SIG-M5 treated with dmso at 0.1 percent for 504 hours (cell line): ENCODE measurements around the gene C19orf12.
"Not testable (repeated sequence)": the region's sequence is repeated elsewhere in the genome, so short reads cannot be mapped to it uniquely, and the experiment has no call there.

Experiments used
- DNase-seq: peaks from one replicate; lab custom pipeline; 2025; ENCODE audit not compliant: unreplicated experiment; lab: John Stamatoyannopoulos, UW

C19orf12 gene

DNA sequence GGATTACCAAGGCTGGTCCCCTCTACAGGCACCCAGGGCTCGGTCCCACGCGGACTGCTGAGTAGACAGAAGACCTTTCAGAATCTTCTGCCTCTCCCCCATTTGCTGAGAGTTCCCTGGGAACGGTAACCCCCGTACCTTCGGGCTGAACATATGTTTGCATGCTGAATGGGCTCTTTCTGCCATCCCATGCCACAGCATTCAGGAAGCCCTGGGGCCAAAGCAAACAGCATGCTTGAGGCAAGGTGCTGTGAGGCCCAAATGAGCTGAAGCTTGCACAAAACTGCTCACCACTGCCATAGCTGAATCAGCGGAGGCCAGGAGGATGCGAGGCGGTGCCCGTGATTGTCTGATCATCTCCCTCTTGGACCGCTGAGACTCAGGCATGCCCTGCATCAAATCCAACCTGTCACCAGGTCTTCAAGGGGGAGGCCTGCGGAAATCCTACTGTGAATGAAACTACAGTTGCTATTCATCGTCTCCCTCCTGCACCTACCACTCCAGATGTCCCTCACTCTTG, 16.3 kb upstream of the C19orf12 start:
- DNase-seq: no peak

DNA sequence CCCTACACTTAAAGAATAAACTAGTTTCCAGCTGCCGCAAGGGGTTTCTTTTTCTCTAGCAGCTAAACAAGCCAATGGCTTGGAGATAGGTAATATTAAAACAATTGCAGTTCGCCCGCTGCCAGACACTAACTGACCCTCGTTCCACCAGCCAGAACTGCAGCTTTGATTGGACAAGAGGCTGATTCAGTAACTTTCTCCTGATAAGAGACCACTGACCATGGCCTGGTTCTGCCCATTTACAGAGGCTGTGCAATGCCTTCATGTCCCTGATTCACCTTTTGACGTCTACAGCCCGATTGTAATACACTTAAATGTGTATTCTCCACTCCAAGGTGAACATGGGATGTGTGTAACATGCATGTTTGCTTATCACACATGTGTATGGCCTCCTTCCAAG, 12.8 kb upstream of the C19orf12 start:
- DNase-seq: no peak

DNA sequence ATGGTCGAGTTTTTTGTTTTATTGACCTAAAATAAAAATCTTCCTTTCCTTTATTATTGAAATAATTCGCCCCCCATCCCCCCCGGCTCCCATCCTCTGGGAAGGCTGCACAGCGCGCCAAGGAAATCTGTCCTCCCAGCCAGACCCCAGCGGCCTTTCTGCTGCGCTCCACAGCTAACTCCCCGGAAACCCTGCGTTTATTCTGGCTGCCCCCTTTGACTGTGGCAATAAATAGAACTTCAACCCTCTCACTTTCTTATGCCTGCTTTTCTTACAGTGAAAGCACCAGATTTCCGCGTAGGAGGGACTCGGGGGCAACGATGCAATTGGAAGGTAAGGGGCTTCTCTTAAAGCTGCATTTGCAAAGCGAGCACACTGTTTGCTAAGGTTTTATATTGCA, 9.7 kb upstream of the C19orf12 start:
- no peak for DNase-seq

DNA sequence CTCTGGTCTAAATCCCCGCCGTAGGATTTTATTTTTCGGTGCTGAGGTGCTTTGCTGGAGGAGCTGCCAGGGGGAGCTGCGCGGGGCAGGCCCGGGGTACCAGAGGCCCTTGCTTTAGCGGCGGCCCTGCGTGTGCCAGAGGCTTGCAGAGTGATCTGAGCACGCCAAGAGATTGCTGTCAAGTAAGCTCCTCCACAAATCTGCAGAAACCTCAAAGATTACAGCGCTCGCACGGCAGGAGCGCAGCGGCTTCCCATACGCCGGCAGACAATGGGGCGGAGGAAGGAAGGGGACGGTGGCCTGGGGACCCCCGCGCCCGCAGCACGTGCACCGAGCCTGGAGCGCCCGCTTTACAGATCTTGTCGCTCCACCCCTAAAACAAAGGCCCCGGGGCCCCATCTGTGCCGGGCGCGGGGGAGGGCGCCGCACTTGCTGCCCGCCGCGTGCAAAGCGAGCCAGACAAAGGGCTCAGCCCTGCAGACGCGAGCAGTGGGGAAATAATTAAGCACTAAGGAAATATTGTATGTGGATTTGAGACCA, 9.1 kb upstream of the C19orf12 start:
- no peak for DNase-seq

DNA sequence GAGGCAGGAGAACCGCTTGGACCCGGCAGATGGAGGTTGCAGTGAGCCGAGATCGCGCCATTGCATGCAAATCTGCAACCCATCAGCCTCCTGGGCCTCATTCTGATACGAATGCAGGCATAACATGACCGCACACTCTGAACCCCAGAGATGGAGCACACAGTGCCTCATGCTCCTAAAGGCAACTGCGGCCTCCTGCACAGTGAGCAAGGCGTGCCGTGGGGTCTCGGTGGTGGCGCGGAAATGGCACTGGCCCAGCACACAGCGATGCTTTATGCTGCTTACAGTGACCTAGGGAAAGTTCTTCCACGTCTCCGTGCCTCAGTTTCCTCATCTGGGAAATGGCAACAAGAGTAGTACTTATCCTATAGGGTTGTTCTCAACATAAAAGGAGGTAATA, 2.0 kb upstream of the C19orf12 start:
- DNase-seq: no peak

DNA sequence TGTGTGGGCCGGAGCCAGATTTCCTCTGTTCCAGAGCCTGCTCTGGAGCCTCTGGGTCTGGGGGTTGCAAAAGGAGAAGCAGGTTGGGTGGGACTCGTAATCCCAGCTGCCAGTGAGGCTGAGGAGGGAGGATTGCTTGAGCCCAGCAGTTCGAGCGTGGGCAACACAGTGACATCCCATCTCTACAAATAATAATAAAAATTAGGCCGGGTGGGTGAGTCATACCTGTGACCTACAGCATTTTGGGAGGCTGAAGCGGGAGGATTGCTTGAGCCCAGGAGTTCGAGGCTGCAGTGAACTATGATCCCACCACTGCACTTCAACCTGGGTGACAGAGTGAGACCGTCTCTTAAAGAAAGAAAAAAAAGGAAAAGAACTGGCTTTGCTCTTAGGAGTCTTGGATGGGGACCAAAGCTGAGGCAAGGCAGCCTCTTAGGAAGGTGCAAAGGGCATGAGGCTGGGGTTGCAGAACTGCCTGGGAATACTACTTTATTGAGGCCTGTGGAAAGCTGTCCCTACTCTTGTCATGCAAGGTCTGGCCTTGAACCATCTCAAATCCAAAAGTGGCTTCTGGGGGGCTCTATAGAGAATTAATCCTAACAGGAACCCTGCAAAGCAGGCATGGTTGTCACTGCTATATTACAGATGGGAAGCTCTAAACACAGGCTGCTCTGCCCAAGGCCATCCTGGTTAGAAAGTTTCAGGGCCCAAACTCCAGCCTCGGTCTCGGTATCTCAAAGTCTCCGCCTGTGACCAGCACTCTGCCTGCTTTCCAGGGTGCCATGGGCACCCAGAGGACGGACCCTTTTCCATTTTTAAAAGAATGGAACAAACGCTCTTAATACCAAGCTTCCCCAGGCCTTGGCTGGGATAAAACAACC, 880 bp upstream of the C19orf12 start:
- no peak for DNase-seq

DNA sequence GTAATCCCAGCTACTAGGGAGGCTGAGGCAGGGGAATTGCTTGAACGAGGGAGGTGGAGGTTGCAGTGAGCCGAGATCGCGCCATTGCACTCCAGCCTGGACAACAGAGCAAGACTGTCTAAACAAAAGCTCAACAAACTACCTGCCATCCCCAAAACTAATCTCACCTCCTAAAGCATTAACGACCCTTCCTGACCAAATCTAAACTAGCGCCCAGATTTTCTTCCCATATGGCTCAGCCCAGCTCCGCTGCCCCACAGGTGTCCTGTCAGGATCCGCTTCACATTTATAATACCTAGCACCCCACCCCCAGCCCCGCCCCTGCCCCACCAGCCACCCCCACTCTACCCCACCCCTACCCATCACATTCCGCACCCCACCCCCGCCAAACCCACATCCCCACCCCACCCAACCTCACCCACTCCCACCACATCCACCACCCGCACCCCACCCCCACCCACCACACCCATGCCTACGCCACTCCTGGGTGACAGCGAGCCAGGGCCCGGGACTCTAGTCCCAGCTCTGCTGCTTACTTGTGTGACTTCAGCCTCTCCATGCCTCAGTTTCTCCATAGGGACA, 599 bp downstream of the C19orf12 start:
- no peak for DNase-seq

DNA sequence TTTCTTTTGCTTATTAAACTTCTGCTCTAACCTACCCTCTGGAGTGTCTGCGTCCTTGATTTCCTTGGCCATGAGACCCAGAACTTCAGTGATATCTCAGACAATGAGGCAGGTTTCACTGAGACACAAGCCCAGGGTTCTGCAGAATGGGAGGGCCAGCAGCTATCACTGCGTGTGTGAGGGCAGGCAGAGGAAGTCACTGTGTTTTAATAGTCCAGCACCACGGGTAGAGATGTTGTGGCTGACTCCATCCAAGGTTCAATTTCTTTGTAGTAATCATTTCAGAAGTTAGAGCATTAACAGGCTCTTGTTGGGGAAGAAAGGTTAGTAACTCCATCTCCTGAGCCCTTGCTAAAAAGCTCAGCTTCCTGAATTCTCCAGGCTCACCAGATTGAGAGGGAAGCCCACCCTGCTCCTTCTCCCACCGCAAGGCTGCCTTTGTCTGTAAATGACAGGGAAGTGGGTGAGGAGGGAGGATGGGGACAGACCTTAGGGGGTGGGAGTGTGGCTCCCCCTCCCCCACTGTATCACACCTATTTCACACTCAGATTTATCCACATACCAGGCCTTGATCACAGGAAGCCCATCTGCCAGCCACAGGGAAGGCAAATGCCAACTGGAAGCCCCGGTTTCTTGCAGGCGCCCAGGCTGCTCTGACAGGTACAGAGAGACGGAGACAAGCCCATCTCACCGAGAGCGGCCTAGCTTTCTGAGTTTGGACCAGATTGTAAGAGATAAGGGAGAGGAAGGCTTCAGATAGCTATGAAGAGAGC, 2.1 kb downstream of the C19orf12 start:
- no peak for DNase-seq

DNA sequence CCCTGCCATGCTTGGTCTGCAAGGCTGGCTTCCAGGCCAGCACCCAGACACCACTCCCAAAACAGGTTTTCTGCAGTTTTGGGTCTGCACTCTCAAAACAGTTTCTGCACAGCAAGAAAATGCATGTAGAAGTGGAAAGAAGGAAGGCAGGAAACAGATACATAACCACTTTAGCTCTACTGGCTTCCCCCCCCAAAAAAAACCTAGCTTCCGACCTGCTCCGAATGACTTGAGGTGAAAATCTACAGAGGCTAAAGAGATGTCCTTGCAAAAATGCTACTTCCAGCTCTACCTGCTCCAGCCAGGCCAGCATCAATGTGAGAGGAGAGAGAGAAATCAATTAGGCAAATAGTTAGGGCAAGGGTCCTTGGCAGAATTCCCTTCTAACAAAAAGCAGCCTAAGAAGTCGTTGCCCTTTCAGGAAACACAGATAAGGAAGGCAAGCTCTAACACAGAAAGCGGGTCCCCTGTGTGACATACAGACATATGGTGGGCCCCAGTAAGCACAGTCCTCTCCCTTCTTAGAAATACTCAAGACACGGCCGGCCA, 3.4 kb downstream of the C19orf12 start:
- no peak for DNase-seq

DNA sequence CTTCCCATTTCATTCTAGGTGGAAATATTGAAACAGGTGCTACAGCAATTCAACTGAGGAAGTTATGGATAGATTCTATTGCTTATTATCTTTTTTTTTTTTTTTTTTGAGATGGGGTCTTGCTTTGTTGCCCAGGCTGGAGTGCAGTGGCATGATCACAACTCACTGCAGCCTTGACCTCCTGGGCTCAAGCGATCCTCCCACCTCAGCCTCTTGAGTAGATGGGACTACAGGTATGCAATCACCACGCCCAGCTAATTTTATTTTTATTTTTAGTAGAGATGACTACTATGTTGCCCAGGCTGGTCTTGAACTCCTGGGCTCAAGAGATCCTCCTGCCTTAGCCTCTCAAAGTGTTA, 5.6 kb downstream of the C19orf12 start:
- not testable (repeated sequence) for DNase-seq

DNA sequence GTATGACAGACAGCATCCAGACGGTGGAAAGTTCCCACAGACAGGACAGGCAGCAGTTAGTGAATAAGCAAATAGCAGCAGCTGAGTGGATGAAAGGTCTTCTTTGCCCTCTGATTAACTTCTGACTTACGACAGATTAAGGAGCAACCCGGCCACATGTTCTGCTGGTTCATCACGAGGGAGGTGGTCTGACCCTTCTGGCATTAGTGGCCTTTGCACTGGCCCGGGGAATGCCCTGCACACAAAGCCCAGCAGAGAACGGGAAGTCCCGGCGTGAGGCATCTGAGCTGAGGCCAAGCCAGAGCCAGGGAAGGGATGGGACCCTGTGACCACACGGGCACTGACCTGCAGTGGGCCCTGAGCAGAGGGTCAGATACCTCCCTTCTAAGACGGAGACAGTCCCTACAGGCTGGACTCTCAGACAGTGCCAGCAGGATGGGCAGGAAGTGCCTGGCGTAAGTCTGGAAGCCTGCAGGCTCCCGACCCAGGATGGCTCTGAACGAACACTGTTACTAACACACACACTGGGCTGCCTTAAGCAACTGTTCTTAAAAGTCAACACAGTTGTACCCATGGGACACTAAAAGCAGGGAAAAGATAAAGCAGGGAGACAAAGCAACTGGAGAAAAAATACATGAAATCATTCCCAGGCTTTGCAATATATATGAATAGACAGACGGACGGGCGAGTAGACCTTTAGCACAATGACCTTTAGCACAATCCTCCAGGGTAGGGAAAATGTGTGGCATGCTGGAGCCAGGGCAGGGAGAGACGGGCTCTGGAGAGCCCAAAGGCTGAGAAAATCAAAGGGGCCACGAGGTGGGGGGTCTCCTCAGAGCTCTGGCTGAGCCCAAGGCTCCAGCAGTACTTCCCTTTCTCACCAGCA, 6.3 kb downstream of the C19orf12 start:
- no peak for DNase-seq

DNA sequence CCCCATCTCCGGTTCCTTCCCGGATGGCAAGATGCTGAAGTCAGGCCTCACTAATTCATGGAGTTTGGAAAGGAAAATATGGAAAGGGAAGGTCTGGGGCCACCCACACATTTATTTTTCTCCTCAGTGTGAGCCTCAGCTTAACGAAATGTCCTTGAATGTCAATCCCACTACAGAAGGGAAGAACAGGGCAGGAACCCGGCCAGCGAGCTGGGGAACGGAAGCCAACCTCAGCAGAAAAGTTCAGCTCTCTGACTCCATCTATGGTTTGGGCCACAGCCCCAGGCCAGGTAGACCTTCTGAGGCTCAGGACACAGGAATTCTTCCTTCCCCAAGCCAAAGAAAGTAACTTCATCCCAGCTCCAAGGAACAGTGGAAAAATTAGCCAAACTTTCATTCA, 8.4 kb downstream of the C19orf12 start:
- no peak for DNase-seq

DNA sequence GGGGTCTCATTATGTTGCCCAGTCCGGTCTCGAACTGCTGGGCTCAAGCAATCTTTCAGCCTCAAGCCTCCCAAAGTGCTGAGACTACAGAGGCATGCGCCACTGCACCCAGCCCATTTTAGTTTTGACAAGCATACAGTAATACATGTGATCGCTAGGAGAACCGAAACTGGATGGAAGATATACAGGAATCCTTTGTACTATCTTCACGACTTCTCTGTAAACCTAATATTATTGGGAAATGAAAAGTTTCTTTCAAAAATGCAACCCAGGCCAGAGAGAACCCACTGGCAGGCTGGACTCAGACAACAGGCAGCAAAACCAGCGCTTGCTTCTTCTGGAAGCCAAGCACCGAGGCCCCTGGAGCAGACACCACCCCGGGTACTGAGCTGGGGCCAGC, 9.4 kb downstream of the C19orf12 start:
- DNase-seq: no peak

DNA sequence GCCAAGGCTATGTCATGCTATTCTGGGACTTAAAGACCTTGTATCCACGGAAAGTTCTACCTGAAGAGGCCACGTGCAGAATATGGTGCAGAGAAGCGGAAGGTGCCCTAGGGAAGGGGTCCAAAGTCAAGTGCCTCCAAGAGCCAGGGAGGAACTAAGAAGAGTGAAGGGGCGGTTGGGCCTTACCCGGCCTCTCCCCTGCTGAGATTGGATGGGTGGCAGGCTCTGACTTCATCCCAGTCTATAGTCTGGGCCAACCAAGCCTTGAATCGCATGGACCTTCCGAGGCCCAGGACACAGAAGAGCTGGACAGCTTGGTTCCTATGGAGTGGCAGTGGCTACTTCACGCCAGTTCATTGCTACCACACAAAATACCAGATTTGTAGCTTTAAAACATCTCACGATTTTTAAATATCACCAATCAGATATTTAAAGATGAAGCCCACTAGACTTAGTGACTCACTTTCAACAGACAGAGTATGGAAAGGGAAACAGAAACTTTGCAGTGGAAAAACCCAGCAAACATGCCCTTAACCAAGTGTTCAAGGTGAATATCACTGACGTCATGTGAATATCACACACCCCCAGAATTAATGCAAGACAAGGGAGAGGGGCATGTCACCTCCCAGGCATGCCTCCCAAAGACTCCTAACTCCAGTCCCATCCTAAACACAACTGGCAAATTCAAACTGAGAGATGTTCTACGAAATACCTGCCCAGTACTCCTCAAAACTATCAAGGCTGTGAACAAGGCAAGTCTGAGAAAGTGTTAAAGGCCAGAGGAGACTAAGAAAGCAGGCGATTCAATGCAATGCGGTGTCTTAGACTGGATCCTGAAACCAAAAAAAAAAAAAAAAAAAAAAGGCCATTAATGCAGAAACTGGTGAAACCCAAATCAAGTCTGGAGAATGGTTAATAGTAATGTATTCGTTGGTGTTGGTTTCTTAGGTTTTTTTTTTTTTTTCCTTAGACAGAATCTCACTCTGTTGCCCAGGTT, 10.2 kb downstream of the C19orf12 start:
- DNase-seq: no peak

DNA sequence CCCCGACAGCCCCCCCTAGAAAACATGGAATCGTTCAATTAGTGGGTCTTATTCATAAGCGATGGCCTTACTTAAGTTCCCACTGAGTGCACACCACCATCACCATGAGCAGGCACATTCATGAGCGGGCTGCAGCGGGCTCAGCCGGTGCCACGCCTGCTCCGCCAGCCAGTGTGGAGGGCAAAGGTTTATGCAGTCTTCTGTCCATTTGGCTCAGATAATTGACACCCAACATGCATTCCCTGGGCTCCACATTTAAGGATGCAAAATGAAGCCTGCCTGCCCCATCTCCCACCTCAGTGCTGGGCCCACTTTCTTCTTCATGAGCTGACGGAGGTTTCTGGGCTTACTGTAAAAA, 12.1 kb downstream of the C19orf12 start:
- DNase-seq: no peak

DNA sequence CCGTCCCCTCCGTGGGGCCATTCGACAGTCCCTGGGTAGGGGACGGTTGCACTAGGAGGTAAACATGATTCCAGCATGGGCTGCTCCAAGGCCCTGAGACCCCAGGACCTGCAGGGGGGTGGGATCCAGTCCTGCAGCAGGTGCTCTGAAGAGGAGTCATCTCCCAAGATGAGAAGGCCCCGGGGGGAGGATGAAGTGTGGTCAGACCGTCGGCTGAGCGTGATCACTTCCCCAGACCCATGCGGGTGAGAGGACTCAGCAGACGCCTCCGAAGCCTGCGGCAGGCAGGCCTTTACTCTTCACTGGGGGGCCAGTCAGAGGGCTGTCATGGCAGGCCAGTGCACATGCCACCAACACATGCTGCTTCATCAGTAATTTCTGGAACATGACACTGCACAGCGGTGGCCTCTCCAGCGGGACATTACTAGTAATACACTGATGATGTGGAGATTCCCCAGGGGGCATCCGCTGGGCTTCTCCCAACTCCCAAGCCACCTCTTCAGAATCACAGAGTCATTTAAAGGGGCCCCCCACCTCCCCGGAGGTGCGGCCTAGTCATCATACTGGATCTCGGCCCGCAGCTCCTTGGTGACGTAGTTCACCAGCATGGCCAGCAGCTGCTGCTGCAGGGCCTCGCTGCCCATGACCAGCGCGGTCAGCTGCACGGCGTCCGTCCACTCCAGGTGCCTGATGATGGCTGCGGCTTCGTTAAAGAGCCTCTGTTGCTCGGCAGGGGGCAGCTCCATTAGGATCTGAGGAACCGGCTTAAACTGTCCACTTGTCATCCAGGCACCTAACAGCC, 12.7 kb downstream of the C19orf12 start:
- DNase-seq: no peak

DNA sequence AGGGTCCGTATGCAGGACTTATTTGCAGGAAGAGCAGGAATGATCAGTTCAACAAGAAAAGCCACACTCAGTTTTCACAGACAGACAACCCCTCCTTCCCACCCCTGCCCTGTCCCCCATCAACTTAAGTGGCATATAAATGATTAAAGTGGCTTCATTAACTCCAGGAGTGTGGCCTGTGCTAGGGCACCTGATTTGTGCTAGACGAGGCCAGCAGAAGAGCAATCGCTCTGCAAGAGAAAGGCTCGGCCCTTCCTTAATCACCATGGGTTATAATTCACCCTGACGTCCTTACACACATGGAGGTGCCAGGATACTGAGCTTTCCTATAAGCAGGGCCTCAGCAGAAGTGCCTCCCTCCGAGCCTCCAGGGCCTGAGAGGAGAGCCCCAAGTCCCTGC, 14.6 kb downstream of the C19orf12 start:
- no peak for DNase-seq

DNA sequence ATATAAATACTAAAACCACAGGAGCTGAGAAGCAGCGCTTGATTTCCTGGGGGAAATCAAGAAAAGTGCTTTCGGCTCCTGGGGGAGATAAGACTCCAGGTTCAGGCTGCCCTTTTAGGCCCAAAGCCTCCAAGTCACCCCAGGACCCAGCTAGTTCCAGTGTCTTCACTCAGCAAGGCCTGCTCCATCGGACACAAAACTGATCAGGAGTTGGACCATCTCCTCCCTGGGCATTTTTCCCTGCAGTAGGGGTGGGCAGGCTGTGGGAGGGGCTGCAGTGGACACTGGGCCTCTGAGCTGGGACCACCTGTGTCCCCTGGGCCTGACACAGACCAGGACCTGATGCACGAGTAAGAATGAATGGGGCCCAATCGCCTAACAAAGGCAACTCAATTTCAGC, 15.2 kb downstream of the C19orf12 start:
- DNase-seq: no peak
